Spleen (tissue), 7 donors: Measurements from ENCODE around the gene WDR35.

Experiments used
- CTCF ChIP-seq, 11 experiments: fragments of 200-600 bp in 7 of 11; fragments of 450-650 bp in 4 of 11; sonication (generic) in 4 of 11; IDR thresholded peaks in 8 of 11; conservative IDR thresholded peaks in 3 of 11; 1 replicate in 7 of 11; 2 replicates in 4 of 11; pipeline versions ENCODE4 v1.4.0 to v1.8.0; 2016 to 2021; ENCODE audit warnings: antibody characterized with exemption in 11 of 11, inconsistent platforms in 4 of 11, mild to moderate bottlenecking in 1 of 11
- POLR2A ChIP-seq, 3 donors: fragments of 450-650 bp; IDR thresholded peaks; one replicate each; pipeline ENCODE4 v1.5.1; 2017; ENCODE audit warnings: antibody characterized with exemption in 3 of 3, mild to moderate bottlenecking in 1 of 3
- POLR2AphosphoS5 ChIP-seq, 3 donors: sonication (generic); formaldehyde crosslinking; IDR thresholded peaks; one replicate each; pipeline ENCODE4 v1.5.1; 2017; ENCODE audit warnings: antibody characterized with exemption in 3 of 3
- donor health status: DM: no; HTN: no; CAD: no; lungs with moderate emphysema.
- donor health status: DM: no; HTN: no; CAD: no.
- donor health status: DM: no; HTN: no; CAD: no.

DNA sequence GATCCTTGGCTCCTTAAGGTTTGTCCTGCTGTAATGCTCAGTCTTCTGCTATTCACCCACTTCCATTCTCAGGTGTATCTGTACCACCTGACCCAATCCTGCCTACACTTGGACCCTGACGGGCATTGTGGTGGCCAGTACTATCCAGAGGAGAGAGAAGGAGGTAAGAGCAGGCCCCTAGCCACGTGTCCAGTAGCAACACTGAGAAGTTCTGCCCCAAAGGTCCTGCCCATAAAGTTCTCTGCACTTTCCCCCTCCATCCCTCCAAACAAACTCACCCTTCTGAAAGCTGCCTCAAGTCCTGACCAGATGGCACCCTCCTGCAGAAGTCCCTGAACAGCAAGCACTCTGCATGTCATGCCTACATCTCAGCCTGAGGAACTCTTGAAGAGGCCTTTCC, 106.4 kb downstream of the WDR35 start:
- TF ChIP-seq POLR2A (IDR thresholded peaks at IDR 0.05) (no peak), CTCF (IDR thresholded peaks at IDR 0.05 in 8 of 11, conservative IDR thresholded peaks at IDR 0.05 in 3 of 11) (no peak), POLR2AphosphoS5 (IDR thresholded peaks at IDR 0.05) (no peak)
